GM21825 (cell line): ENCODE results near the gene FAM83D.

Source experiments
- ATAC-seq: cut with Tn5 transposase; IDR thresholded peaks from one replicate; pipeline ENCODE4 v1.9.1; 2021; ENCODE audit warnings: mild to moderate bottlenecking, moderate library complexity; ENCODE audit not compliant: unreplicated experiment

Gene FAM83D

DNA sequence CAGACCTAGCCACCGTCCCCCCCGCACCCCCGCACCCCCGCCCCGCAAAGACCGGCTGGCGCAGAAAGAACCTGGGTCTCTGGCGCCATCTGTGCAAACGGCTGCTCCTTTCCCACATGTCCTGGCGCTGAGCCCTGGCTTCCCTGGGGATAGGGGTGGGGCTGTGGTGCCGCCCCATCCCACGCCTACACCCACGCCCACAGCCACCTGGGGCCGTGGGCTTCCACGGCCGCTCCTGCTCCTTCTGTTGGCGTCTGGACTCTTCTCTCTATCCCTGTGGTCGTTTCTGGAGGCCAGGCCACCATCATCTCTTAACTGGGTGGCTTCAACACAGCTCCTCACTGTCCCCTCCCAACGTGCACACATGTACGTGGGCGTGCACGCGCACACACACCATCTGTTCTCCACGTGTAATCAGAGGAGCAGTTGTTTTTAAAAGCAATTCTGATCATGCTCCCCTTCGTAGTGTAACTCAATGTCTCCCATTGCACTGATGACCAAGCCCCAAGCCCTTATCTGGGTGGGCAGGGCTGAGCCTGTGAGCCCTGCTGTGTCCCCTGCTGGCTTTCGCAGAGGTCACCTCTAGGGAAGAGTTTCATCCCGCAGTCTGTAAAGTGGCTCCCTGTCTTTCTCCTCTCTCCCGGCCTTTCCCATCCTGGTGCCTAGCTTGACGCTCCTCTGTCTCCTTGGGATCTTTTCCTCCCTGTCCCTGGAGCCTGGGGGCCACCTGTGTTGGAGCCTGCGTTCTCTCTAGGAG lies 31.9 kb upstream of the FAM83D start:
- ATAC-seq, result no peak

GRCh38 chr20:38895098-38895949 lies 30.9 kb upstream of the FAM83D start:
- no peak for ATAC-seq

- ATAC-seq, result no peak
Measured at GRCh38 chr20:38896009-38896594, 30.1 kb upstream of the FAM83D start.

DNA sequence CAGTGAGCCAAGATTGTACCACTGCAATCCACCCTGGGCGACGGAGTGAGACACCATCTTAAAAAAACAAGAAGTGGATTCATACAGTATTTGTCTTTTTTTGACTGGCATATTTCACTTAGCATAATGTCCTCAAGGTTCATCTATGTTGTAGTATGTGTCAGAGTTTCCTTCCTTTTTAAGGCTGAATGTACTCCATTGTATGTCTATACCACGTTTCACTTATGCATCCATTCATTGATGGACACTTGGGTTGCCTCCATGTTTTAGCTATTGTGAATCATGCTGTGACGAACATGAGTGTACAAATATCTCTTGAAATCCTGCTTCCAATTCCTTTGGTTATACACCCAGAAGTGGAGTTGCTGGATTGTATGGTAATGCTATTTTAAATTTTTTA lies 28.9 kb upstream of the FAM83D start:
- no peak for ATAC-seq

GRCh38 chr20:38900606-38901005 lies 25.6 kb upstream of the FAM83D start:
- ATAC-seq, result no peak

DNA sequence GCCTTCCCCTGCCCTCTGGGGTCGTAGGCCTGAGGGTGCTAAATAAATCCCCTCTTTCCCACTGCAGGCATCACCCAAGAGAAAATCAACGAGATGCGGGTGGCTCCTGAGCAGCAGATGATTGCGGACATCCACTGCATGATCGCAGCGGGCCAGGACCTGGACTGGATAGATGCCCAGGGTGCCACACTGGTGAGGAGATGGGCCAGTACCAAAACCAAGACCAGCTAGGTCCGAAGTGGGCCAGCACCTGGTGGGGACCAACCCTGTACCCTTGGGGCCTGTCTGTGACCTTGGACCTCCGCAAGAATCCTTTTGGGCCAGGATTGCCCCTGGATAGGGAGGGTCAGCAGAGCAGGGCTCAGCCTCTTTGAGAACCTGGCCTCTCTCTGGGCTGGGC lies 23.6 kb upstream of the FAM83D start:
- no peak for ATAC-seq

GRCh38 chr20:38903335-38903734 lies 22.9 kb upstream of the FAM83D start:
- no peak for ATAC-seq

DNA sequence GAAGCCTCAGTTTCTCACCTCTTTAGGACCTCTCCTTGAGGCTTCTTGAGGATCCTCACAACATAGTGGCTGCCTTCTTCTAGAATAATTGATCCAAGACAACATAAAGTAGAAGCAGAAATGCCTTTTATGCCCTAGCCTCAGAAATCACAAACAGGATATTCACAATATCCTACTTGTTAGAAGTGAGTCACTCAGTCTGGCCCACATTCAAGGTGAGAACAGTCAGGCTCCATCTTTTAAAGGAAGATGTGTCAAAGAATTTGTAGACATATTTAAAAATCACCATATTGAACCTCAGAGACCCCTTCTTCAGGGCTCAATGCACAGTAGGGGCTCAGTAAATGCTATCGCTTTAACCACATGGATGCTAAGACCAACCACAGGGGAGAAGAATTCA lies 20.8 kb upstream of the FAM83D start:
- no peak for ATAC-seq

- ATAC-seq, result no peak
Measured at GRCh38 chr20:38907918-38908677, 18.1 kb upstream of the FAM83D start.

DNA sequence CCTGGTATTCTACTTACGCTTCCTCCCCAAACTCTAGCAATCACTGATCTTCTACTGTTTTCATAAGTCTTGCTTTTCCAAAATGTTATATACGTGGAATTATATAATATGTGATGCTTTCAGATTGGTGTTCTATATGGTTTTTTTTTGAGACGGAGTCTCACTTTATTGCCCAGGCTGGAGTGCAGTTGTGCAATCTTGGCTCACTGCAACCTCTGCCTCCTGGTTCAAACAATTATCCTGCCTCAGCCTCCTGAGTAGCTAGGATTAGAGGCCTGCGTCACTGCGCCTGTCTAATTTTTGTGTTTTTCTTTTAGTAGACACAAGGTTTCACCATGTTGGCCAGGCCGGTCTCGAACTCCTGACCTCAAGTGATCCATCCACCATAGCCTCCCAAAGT lies 10.9 kb upstream of the FAM83D start:
- ATAC-seq, result no peak

DNA sequence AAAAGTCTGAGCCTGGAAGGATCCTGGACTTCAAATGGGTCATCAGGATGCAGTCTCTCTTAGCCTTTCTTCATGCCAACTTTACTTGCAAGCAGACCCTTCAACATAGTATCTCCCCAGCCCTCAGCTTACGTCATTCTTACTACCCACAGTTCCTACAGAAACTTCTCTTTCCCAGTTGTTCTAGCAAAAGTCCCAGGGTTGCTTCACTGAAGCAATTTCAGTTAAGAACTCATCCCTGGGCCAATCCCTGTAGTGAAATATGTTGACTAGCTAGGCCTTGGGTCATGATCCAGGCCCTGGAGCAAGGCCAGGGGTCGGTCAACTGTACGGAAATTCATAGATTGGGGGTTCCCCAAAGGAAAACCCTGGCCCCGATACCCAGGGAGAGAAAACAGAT lies 8.6 kb upstream of the FAM83D start:
- ATAC-seq, result no peak

DNA sequence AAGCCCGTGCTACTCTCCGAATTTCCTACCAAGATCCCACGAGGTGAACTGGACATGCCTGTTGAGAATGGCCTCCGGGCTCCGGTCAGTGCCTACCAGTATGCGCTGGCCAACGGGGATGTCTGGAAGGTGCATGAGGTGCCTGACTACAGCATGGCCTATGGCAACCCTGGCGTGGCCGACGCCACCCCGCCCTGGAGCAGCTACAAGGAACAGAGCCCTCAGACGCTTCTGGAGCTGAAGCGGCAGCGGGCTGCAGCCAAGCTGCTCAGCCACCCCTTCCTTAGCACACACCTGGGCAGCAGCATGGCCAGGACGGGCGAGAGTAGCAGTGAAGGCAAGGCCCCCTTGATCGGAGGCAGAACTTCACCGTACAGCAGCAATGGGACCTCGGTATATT lies 8.0 kb upstream of the FAM83D start:
- ATAC-seq, result no peak

GRCh38 chr20:38919683-38920082 lies 6.5 kb upstream of the FAM83D start:
- ATAC-seq, result no peak

DNA sequence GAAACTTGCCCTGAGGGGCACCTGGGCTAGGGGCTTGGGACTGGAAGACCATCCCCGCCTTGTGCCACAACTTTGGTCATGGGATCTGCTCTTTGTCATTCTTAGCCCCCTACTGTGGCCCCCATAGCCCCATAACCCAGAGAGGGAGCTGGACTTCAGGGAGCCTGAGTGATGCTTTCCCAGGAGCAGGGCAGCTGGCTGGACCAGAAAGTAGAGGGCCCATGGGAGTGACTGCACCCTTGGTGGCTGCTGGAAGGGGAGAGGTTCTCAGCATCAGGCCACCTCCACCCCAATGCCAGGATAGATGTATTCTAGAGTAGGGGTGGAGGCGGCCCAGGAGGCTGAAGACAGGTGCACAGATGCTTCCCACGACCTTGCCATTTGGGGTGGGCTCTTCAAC lies 5.8 kb upstream of the FAM83D start:
- ATAC-seq, result no peak

DNA sequence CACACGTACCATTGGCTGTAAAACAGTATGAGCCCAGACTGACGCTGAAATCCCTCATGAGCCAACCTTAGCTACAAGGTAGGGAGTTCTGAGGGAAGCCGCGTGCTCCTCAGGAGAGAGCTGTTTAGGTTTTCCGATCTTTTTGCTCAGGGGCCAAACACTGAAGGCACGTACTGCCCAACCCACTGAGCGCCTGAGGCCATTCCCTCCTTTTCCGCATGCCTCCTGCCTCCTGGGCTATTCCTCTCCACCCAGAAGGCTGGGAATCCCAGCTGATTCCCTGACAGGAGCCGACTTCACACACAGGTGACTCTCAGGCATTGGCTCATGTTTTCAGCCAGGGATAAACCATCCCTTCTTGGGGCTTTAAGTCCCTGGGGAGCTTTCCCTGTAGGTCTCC lies 5.4 kb upstream of the FAM83D start:
- ATAC-seq, result no peak

GRCh38 chr20:38924718-38925117 lies 1.5 kb upstream of the FAM83D start:
- no peak for ATAC-seq

GRCh38 chr20:38926934-38927616 lies 858 bp downstream of the FAM83D start:
- peak; percentile 3 for ATAC-seq

DNA sequence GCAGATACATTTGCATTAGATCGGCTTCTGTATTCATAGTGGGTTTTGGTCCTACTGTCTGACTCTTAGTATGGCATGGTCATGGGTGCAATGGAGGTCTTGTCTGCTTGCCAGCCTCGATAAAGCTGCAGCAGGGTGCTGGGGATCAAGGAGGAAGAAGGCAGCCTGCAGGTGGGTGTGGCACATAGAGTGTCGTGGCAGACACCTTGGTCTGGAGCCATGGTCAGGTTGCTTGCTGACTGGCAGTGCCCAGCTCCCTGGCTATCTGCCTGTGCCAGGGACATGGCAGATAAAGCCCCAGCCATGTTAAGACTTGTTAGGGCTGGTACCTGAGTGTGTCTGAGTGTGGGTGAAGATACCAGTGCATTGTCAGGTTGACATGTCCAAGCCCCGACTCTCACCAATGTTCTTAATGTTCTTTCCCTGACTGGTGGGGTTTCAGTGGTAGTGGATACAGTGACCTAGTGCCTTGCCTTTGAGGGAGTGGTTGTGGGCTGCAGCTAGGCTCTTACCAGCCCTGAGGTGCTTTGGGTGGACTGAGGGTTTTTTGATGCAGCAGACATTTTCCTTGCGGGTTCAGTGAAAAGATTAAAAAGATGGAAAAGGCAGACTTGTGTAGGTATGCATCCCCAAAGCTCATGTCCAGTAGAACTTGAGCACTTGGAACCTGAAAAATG lies 1.8 kb downstream of the FAM83D start:
- no peak for ATAC-seq

DNA sequence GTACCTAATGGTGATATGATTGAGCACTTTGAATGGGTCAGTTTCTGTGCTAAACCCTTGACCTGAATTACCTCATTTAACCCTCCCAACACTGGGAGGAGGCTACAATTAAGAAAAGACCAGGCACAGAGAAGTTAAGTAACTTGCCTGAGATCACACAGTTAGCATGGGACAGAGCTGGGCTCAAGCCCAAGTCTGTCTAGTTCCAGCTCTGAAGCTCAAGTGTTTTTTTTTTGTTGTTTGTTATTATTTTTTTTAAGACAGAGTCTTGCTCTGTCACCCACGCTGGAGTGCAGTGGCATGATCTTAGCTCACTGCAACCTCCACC lies 4.0 kb downstream of the FAM83D start:
- ATAC-seq, result no peak

DNA sequence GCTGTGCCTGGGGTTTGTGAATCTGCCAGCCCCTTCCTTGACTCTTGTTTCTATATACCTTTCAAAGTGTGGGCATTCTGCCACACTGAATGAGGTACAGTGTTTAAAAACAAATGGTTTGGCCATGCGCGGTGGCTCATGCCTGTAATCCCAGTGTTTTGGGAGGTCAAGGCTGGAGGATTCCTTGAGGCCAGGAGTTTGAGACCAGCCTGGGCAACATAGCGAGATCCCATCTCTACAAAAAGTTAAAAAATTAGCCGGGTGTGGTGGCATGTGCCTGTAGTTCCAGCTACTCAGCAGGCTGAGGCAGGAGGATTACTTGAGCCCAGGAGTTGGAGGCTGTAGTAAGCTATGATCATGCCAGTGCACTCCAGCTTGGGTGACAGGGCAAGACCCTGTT lies 5.8 kb downstream of the FAM83D start:
- no peak for ATAC-seq
